ENCODE measurements around the gene SELENOV. TPM values are rescaled to one million over a fixed set of nuclear protein-coding genes. Genes with fewer than 3 reads are reported as not detected.

SELENOV gene
- not detected for polyA plus RNA-seq (2013, experiment 1 of 2)
- not detected for polyA plus RNA-seq (2013, experiment 2 of 2)

DNA sequence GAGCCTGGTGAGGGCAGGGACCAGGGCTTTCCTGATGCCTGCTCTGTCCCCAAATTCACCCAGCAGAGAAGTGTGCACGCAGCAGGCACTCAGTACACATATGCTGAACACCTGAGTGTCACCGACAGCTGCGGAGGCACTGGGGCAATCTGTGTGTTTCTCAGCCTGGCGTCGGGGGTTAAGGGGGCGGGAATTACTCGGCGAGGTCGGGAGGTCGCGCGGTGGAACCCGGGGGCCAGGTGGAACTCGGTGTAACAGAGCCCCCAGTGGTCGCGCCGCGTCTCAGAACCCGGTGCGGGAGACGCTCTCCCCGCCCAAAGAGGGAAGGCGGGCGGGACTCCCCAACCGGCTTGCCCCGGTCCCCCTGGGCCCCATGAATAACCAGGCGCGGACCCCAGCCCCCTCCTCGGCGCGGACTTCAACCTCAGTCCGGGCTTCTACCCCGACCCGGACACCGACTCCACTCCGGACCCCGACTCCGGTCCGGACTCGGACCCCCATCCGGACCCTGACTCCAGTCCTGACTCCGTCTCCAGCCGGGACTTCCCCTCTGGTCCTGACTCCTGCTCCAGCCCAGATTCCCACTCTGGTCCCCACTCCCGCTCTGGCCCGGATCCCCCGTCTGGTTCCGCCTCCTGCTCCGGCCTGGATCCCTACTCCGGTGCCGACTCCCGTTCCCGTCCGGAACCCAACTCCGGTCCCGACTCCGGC is at the start of gene SELENOV:
Gene SELENOV (plus strand): TSS at position 300 of the 711 bp plus-strand sequence. CDS start 74 bp downstream, at position 374.
- Histone ChIP-seq H3K4me1 (ENCODE audit: control insufficient read depth, insufficient read depth, low read depth, low read length) (peaks cover 13% of the 10 kb centered on the region), H3K9me3 (ENCODE audit: control insufficient read depth, low read length) (no peaks in the 10 kb centered on the region), H3K14ac (ENCODE audit: low read length in 2 of 2) (no peak within 1 kb of the TSS), H3K4me2 (ENCODE audit: low read length, poor library complexity, severe bottlenecking) (peak within 1 kb of the TSS; percentile 39), H2AK5ac (ENCODE audit: low read length, severe bottlenecking) (no peak within 1 kb of the TSS), H3K79me1 (replicated peaks; ENCODE audit: low read length, poor library complexity, severe bottlenecking) (no peaks in the 10 kb centered on the region), H4K91ac (ENCODE audit: low read length) (no peak within 1 kb of the TSS), H3K36me3 (ENCODE audit: control insufficient read depth in 1 of 2, insufficient read depth in 2 of 2, low read depth in 1 of 2, low read length in 2 of 2) (no peaks in the 10 kb centered on the region), H3K27me3 (ENCODE audit: control insufficient read depth in 1 of 2, insufficient read depth in 1 of 2, low read length in 2 of 2) (peaks cover 61 to 66% of the 10 kb centered on the region in 2 experiments), H2BK120ac (ENCODE audit: low read depth, low read length) (no peak within 1 kb of the TSS), H2AFZ (ENCODE audit: low read depth, low read length) (no peak within 1 kb of the TSS), H3K23ac (ENCODE audit: low read length in 2 of 2) (peak within 1 kb of the TSS in 1 of 2 experiments; percentile 34), H3K4ac (ENCODE audit: low read depth in 1 of 2, low read length in 2 of 2) (no peak within 1 kb of the TSS), H2BK12ac (ENCODE audit: low read length in 2 of 2) (no peak within 1 kb of the TSS), H4K8ac (ENCODE audit: low read length) (peak within 1 kb of the TSS; percentile 0), H3K27ac (ENCODE audit: low read length, poor library complexity, severe bottlenecking) (no peak within 1 kb of the TSS), H2BK5ac (ENCODE audit: low read depth, low read length, poor library complexity, severe bottlenecking) (no peak within 1 kb of the TSS), H3K4me3 (ENCODE audit: insufficient read depth in 1 of 2, low read depth in 1 of 2, low read length in 2 of 2) (peak within 1 kb of the TSS in 1 of 2 experiments; percentile 60), H3K9ac (ENCODE audit: low read length) (peak within 1 kb of the TSS; percentile 15), H3K18ac (ENCODE audit: low read depth in 1 of 2, low read length in 2 of 2) (peak within 1 kb of the TSS in 1 of 2 experiments; percentile 43), H2BK15ac (ENCODE audit: low read depth, poor library complexity, severe bottlenecking) (no peak within 1 kb of the TSS)
- under 1% methylated on average over 56 of the region's 56 CpGs for WGBS
- DNase-seq: no peak

GRCh38 chr19:39465956-39466747 is 48.8 kb upstream of the SELENOV start:
- no peak overlapping the region for H2AK5ac ChIP-seq (ENCODE audit: low read length, severe bottlenecking)

DNA sequence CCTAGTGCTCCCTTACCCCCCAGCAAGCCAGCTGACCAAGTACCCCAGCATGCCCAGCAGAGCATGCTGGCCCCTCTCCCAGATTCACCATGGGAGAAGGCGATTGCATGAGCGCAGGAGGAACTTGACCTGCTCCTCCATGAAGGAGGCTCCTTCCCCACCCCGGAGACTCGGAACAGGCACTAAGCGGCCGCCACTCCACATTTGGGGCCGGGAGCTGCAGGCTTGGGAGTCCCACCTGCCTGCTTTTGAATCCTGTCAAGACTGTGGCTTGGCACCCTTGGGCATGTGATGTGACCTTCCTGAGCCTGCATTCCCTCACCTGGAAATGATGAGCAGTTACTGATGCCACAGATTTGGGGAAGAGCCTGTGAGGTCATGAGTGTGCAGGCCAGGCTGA is 47.0 kb upstream of the SELENOV start:
- H3K4ac ChIP-seq (ENCODE audit: low read depth in 1 of 2, low read length in 2 of 2): no peak overlapping the region
- no peaks in the 10 kb centered on the region for H3K4me1 ChIP-seq (ENCODE audit: control insufficient read depth, insufficient read depth, low read depth, low read length)
- H3K79me1 ChIP-seq (replicated peaks; ENCODE audit: low read length, poor library complexity, severe bottlenecking): peaks cover 57% of the 10 kb centered on the region
- H3K9ac ChIP-seq (ENCODE audit: low read length): no peak overlapping the region
- no peak for DNase-seq
- H3K27me3 ChIP-seq (ENCODE audit: control insufficient read depth in 1 of 2, insufficient read depth in 1 of 2, low read length in 2 of 2): no peaks in the 10 kb centered on the region
- H4K8ac ChIP-seq (ENCODE audit: low read length): no peak overlapping the region
- peaks cover 90 to 93% of the 10 kb centered on the region in 2 experiments for H3K36me3 ChIP-seq (ENCODE audit: control insufficient read depth in 1 of 2, insufficient read depth in 2 of 2, low read depth in 1 of 2, low read length in 2 of 2)
- H2AFZ ChIP-seq (ENCODE audit: low read depth, low read length): no peak overlapping the region
- WGBS: 98% methylated on average over 7 of the region's 7 CpGs
- H3K27ac ChIP-seq (ENCODE audit: low read length, poor library complexity, severe bottlenecking): no peak overlapping the region
- H4K91ac ChIP-seq (ENCODE audit: low read length): no peak overlapping the region
- H3K14ac ChIP-seq (ENCODE audit: low read length in 2 of 2): no peak overlapping the region
- no peaks in the 10 kb centered on the region for H3K9me3 ChIP-seq (ENCODE audit: control insufficient read depth, low read length)
- H2BK120ac ChIP-seq (ENCODE audit: low read depth, low read length): no peak overlapping the region
- no peak overlapping the region for H2BK15ac ChIP-seq (ENCODE audit: low read depth, poor library complexity, severe bottlenecking)
- no peak overlapping the region for H3K4me2 ChIP-seq (ENCODE audit: low read length, poor library complexity, severe bottlenecking)
- H3K4me3 ChIP-seq (ENCODE audit: insufficient read depth in 1 of 2, low read depth in 1 of 2, low read length in 2 of 2): no peak overlapping the region
- H2AK5ac ChIP-seq (ENCODE audit: low read length, severe bottlenecking): no peak overlapping the region
- H3K23ac ChIP-seq (ENCODE audit: low read length in 2 of 2): no peak overlapping the region
- H3K18ac ChIP-seq (ENCODE audit: low read depth in 1 of 2, low read length in 2 of 2): no peak overlapping the region
- H2BK12ac ChIP-seq (ENCODE audit: low read length in 2 of 2): no peak overlapping the region
- no peak overlapping the region for H2BK5ac ChIP-seq (ENCODE audit: low read depth, low read length, poor library complexity, severe bottlenecking)

More at GRCh38 chr19:39465956-39466747, 48.8 kb upstream of the SELENOV start:
- Histone ChIP-seq H3K4me2 (ENCODE audit: low read length, poor library complexity, severe bottlenecking) (no peak overlapping the region), H3K79me1 (replicated peaks; ENCODE audit: low read length, poor library complexity, severe bottlenecking) (peaks cover 54% of the 10 kb centered on the region), H3K14ac (ENCODE audit: low read length in 2 of 2) (no peak overlapping the region), H2AFZ (ENCODE audit: low read depth, low read length) (no peak overlapping the region), H3K23ac (ENCODE audit: low read length in 2 of 2) (no peak overlapping the region), H3K4me1 (ENCODE audit: control insufficient read depth, insufficient read depth, low read depth, low read length) (no peaks in the 10 kb centered on the region), H3K9ac (ENCODE audit: low read length) (no peak overlapping the region), H4K91ac (ENCODE audit: low read length) (no peak overlapping the region), H3K27ac (ENCODE audit: low read length, poor library complexity, severe bottlenecking) (no peak overlapping the region), H2BK5ac (ENCODE audit: low read depth, low read length, poor library complexity, severe bottlenecking) (no peak overlapping the region), H2BK120ac (ENCODE audit: low read depth, low read length) (no peak overlapping the region), H3K4ac (ENCODE audit: low read depth in 1 of 2, low read length in 2 of 2) (no peak overlapping the region), H3K27me3 (ENCODE audit: control insufficient read depth in 1 of 2, insufficient read depth in 1 of 2, low read length in 2 of 2) (no peaks in the 10 kb centered on the region), H3K18ac (ENCODE audit: low read depth in 1 of 2, low read length in 2 of 2) (no peak overlapping the region), H3K4me3 (ENCODE audit: insufficient read depth in 1 of 2, low read depth in 1 of 2, low read length in 2 of 2) (no peak overlapping the region), H2BK12ac (ENCODE audit: low read length in 2 of 2) (no peak overlapping the region), H3K36me3 (ENCODE audit: control insufficient read depth in 1 of 2, insufficient read depth in 2 of 2, low read depth in 1 of 2, low read length in 2 of 2) (peaks cover 77 to 84% of the 10 kb centered on the region in 2 experiments), H2BK15ac (ENCODE audit: low read depth, poor library complexity, severe bottlenecking) (no peak overlapping the region), H4K8ac (ENCODE audit: low read length) (no peak overlapping the region), H3K9me3 (ENCODE audit: control insufficient read depth, low read length) (no peaks in the 10 kb centered on the region)
- WGBS: 98% methylated on average over 10 of the region's 18 CpGs
- no peak for DNase-seq

DNA sequence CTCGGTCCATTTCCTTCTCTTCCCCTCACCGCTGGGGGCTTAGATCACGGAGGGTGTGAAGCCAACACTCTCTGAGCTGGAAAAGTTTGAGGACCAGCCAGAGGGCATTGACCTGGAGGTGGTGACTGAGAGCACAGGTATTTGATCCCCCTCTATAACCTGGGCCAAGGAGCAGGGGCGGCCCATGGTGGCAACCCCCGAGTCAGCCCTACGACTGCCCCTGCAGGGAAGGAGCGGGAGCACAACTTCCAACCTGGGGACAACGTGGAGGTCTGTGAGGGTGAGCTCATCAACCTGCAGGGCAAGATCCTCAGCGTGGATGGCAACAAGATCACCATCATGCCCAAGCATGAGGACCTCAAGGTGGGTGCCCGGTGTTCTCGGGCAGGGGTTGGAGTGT is 45.9 kb upstream of the SELENOV start:
- Histone ChIP-seq H2BK12ac (ENCODE audit: low read length in 2 of 2) (no peak overlapping the region), H4K8ac (ENCODE audit: low read length) (no peak overlapping the region), H3K4me2 (ENCODE audit: low read length, poor library complexity, severe bottlenecking) (no peak overlapping the region), H2BK5ac (ENCODE audit: low read depth, low read length, poor library complexity, severe bottlenecking) (no peak overlapping the region), H3K36me3 (ENCODE audit: control insufficient read depth in 1 of 2, insufficient read depth in 2 of 2, low read depth in 1 of 2, low read length in 2 of 2) (peaks cover 96 to 99% of the 10 kb centered on the region in 2 experiments), H3K9ac (ENCODE audit: low read length) (no peak overlapping the region), H2AK5ac (ENCODE audit: low read length, severe bottlenecking) (no peak overlapping the region), H3K4me1 (ENCODE audit: control insufficient read depth, insufficient read depth, low read depth, low read length) (no peaks in the 10 kb centered on the region), H3K27me3 (ENCODE audit: control insufficient read depth in 1 of 2, insufficient read depth in 1 of 2, low read length in 2 of 2) (no peaks in the 10 kb centered on the region), H4K91ac (ENCODE audit: low read length) (no peak overlapping the region), H3K23ac (ENCODE audit: low read length in 2 of 2) (no peak overlapping the region), H2BK120ac (ENCODE audit: low read depth, low read length) (no peak overlapping the region), H2BK15ac (ENCODE audit: low read depth, poor library complexity, severe bottlenecking) (no peak overlapping the region), H3K9me3 (ENCODE audit: control insufficient read depth, low read length) (no peaks in the 10 kb centered on the region), H3K27ac (ENCODE audit: low read length, poor library complexity, severe bottlenecking) (no peak overlapping the region), H3K79me1 (replicated peaks; ENCODE audit: low read length, poor library complexity, severe bottlenecking) (peaks cover 57% of the 10 kb centered on the region), H3K14ac (ENCODE audit: low read length in 2 of 2) (no peak overlapping the region), H3K18ac (ENCODE audit: low read depth in 1 of 2, low read length in 2 of 2) (no peak overlapping the region), H3K4me3 (ENCODE audit: insufficient read depth in 1 of 2, low read depth in 1 of 2, low read length in 2 of 2) (no peak overlapping the region), H2AFZ (ENCODE audit: low read depth, low read length) (no peak overlapping the region), H3K4ac (ENCODE audit: low read depth in 1 of 2, low read length in 2 of 2) (no peak overlapping the region)
- WGBS: 92% methylated on average over 11 of the region's 11 CpGs
- no peak for DNase-seq
